ENCODE measurements around the gene MSRB1. TPM values are rescaled to one million over a fixed set of nuclear protein-coding genes. Genes with fewer than 3 reads are reported as not detected.

MSRB1 gene
- total and polyA plus RNA-seq, 2 of the 8 experiments (the other 6 are each of a cell fraction or from before 2014, with no cell fraction given), result 28.2 to 51.4 TPM

DNA sequence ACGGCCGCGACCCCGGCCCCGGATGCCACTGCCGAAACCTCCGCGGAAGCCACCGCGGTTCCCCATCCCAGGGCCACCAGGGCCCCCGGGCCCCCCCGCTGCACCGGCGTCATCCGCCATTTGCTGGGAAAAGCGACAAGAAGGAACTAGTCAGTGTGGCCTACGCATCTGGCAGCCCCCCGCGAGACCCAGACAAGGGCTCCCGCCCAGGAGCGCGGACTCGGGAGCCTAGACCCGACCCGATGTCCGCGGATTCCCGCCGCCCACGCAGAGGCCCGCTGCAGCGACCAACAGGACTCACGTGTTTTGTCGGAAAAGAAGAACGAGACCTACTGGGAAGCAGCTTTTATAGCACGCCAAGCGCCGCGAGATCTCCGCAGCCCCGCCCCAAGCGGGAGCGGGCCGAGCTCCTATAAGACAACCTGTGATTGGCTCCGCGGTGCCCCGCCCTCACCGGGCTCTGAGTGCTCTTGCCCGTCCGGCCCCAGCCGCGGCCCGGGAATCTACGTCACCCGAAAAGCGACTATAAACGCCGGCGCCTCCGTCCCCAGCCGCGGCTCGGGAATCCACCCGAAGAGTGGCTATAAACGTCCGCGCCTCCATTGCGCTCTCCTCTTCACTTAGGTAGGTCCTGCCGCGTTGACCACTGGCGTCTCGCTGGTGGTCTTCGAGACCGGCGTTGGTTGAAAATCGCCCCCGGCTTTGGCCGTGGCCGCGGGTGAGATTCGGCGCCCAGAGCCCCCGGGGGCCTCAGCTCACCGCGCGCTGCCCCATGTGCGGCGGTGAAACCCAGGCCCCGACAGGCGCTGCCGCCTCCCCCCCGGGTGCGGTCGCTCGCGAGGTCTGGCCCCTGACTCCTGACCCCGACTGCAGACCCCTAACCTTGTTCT, 21.8 kb upstream of the MSRB1 start, which contains the start of gene RPS2 (continued):
- TF ChIP-seq CBX5 (IDR thresholded peaks at IDR 0.05; ENCODE audit: low read depth, low read length), result no peak
- no peak for TF ChIP-seq GABPA (IDR thresholded peaks at IDR 0.05; ENCODE audit: borderline replicate concordance, insufficient read depth, low read length)
- TF ChIP-seq KDM4A (IDR thresholded peaks at IDR 0.05; ENCODE audit: low read depth, low read length, severe bottlenecking), result peak; percentile 85
- TF ChIP-seq SIX5 (IDR thresholded peaks at IDR 0.05; ENCODE audit: low read depth, low read length), result no peak
- TF ChIP-seq SIN3A (conservative IDR thresholded peaks at IDR 0.05 in 1 of 2, IDR thresholded peaks at IDR 0.05 in 1 of 2; ENCODE audit: low read depth in 1 of 2, low read length in 2 of 2), result peak in 1 of 2 experiments; percentile 51; a peak in 2 of 4 replicates
- TF ChIP-seq RAD21 (IDR thresholded peaks at IDR 0.05 in 1 of 2, conservative IDR thresholded peaks at IDR 0.05 in 1 of 2; ENCODE audit: low read depth in 2 of 2, low read length in 2 of 2), result no peak
- TF ChIP-seq TBP (IDR thresholded peaks at IDR 0.05; ENCODE audit: low read depth, low read length), result peak; percentile 98
- TF ChIP-seq, protein P1, sequence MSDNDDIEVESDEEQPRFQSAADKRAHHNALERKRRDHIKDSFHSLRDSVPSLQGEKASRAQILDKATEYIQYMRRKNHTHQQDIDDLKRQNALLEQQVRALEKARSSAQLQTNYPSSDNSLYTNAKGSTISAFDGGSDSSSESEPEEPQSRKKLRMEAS (IDR thresholded peaks at IDR 0.05), result peak; percentile 78
- no peak for TF ChIP-seq TEAD4 (IDR thresholded peaks at IDR 0.05; ENCODE audit: low read depth, low read length)
- peak; percentile 86 for TF ChIP-seq BRCA1 (IDR thresholded peaks at IDR 0.05; ENCODE audit: low read depth, low read length)
- TF ChIP-seq JUND (IDR thresholded peaks at IDR 0.05; ENCODE audit: low read length), result no peak
- TF ChIP-seq, protein P2, sequence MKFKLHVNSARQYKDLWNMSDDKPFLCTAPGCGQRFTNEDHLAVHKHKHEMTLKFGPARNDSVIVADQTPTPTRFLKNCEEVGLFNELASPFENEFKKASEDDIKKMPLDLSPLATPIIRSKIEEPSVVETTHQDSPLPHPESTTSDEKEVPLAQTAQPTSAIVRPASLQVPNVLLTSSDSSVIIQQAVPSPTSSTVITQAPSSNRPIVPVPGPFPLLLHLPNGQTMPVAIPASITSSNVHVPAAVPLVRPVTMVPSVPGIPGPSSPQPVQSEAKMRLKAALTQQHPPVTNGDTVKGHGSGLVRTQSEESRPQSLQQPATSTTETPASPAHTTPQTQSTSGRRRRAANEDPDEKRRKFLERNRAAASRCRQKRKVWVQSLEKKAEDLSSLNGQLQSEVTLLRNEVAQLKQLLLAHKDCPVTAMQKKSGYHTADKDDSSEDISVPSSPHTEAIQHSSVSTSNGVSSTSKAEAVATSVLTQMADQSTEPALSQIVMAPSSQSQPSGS (IDR thresholded peaks at IDR 0.05; ENCODE audit: low read length), result peak; percentile 51; the same call in 1 of the 2 replicates
- peak; percentile 48; the same call in 1 of the 2 replicates for TF ChIP-seq SRF (IDR thresholded peaks at IDR 0.05; ENCODE audit: low read depth, low read length)
- no peak for TF ChIP-seq SP2 (IDR thresholded peaks at IDR 0.05; ENCODE audit: low read length)
- TF ChIP-seq HDAC2 (IDR thresholded peaks at IDR 0.05; ENCODE audit: borderline replicate concordance in 1 of 2, low read depth in 2 of 2, low read length in 2 of 2), result peak in 1 of 2 experiments; percentile 17; a peak in 1 of 4 replicates
- TF ChIP-seq POU5F1 (IDR thresholded peaks at IDR 0.05; ENCODE audit: low read depth, low read length), result no peak
- peak; percentile 59; the same call in 1 of the 2 replicates for TF ChIP-seq CHD1 (IDR thresholded peaks at IDR 0.05; ENCODE audit: low read depth, low read length)
- no peak for TF ChIP-seq CBX8 (IDR thresholded peaks at IDR 0.05; ENCODE audit: borderline replicate concordance, low read depth, low read length)
- peak; percentile 80 for TF ChIP-seq KDM5A (IDR thresholded peaks at IDR 0.05; ENCODE audit: low read length)

Data from H1 (cell line).